HG02763 (cell line): Measurements from ENCODE around the gene TSTD1.
"Not testable (repeated sequence)": the region's sequence is repeated elsewhere in the genome, so short reads cannot be mapped to it uniquely, and the experiment has no call there.

Experiments used
- ATAC-seq: cut with Tn5 transposase; IDR thresholded peaks from one replicate; pipeline ENCODE4 v1.9.1; 2021; ENCODE audit warnings: mild to moderate bottlenecking, moderate library complexity; ENCODE audit not compliant: unreplicated experiment

The TSTD1 gene

DNA sequence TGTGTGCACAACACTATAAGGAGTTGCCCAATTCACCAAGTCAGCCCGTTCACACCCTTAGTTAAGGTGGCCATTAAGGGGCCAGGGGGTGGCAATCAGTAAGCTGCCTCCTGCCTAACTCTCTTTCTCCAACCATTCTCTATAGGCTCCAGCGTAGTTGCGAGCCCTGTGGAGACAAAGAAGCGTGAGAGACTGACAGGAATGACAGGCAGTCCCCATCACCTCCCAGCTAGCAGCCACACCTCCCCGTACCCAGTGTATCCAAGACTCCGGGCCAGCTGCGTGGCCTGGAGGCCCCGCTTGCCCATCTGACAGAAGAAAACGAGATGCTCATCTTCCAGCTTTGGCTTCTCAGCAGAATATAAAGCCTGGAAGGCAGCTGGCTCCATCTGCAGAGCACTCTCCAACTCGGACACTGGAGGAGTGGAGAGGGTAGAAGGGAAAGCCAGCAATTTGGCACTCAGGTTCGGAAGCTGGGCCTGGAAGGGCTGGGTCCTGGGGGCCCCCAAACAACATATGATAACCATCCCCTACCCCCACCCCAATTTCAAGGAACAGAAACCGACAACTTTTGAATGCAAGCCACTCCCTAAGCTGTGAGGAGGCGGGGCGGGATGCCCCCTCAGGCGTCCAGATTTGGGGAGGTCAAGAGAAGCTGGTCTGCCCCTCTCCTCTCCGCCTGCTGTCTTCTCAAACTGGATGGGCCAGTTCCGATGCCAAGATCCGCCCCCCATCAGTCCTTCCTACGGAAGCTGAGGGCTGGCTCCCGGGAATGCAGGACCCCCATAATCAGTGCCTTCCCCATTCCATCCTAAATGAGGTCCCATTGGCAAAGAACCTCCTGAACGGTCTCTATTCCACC lies 872 bp downstream of the TSTD1 start:
- ATAC-seq: no peak

DNA sequence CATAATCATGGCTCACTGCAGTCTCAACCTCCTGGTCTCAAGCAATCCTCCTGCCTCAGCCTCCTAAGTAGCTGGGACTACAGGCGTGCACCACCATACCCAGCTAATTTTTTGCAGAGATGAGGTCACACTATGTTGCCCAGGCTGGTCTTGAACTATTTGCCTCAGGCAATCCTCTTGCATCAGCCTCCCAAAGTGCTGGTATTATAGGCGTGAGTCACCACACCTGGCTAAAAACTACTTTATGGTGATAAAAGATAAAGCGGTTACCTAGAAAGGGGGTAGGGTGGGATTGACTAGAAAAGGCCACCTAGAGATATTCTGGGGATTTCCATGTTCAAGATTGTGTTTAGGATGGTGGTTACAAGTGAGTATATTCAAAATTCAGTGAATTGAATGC lies 5.0 kb downstream of the TSTD1 start:
- ATAC-seq: no peak

DNA sequence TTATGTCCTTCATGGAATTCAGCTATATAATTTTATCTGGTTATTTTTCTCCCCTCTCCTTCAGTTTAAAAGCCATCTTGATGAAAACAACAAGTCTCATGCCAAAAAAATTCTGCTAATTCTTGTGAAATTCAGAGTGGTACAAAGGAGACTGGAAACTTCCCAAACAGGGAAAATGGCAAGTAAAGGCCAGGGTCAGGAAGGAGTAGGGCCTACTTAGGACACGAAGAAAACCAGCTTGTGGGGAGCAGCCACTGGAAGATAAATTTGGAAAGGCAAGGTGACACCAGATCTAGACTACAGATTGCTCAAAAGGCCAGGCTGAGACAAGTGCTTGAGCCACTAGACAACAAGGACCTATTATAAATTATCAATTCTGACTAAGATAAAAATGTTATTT lies 6.4 kb downstream of the TSTD1 start:
- ATAC-seq: no peak

DNA sequence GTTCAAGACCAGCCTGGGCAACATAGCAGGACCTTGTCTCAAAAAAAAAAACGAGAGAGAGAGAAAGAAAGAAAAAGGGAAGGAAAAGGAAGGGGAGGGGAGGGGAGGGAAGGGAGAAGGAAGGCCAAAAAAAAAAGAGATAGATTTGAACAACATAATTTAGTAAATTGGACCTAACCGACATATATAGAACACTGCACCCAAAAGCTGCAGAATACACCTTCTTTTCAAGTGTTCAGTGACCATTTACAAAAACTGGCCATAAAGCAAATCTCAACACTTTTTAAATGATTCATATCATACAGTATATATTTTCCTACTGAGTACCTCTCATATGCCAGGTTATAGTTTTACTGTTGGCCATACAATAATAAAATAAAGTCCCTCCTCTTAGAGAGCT lies 6.9 kb downstream of the TSTD1 start:
- ATAC-seq: no peak

DNA sequence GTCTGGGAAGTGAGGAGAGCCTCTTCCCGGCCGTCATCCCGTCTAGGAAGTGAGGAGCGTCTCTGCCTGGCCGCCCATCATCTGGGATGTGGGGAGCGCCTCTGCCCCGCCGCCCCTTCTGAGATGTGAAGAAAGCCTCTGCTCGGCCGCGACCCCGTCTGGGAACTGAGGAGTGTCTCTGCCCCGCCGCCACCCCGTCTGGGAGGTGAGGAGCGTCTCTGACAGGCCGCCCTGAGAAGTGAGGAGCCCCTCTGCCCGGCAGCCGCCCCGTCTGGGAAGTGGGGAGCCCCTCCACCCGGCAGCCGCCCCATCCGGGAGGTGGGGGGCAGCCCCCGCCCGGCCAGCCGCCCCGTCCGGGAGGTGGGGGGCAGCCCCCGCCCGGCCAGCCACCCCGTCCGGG lies 9.3 kb downstream of the TSTD1 start:
- not testable (repeated sequence) for ATAC-seq

DNA sequence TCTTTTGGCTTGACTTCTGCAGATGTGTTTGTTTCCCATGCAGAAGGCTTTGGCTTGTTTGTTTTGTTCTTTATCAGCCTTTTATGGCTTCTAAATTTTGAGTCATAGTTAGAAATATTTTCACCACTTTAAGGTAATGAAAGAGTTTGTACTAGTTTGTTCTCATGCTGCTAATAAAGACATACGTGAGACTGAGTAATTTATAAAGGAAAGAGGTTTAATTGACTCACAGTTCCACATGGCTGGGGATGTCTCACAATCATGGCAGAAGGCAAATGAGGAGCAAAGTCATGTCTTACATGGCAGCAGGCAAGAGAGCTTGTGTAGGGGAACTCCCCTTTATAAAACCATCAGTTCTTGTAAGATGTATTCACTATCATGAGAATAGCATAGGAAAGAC lies 11.8 kb downstream of the TSTD1 start:
- not testable (repeated sequence) for ATAC-seq

DNA sequence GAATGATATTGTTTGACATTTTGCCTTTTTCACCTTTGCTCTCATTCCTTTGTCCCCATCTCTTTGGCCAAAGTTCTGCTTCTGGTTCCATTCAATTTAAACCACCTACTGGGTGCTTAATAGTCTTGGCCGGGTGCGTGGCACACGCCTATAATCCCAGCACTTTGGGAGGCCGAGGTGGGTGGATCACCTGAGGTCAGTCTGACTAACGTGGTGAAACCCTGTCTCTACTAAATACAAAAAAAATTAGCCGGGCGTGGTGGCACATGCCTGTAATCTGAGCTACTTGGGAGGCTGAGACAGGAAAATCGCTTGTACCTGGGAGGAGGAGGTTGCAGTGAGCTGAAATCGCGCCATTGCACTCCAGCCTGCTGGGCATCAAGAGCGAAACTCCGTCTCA lies 16.3 kb downstream of the TSTD1 start:
- ATAC-seq: not testable (repeated sequence)

DNA sequence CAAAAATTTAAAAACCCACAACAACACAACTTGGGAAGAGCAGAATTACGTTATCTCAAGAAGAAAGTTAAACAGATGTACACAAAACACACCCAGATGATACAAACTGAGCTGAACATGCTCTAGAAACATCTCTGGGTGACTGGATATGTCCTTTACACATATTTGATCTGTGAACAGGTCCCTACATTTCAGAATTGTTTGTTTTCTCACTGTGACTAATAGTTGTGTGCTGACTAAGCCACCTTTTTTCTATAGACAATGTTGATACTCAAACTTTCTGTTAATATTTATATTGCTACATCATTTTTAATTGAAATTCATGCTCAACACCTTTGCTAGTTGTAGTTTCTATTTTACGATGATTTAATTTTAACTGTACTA lies 16.8 kb downstream of the TSTD1 start:
- no peak for ATAC-seq

DNA sequence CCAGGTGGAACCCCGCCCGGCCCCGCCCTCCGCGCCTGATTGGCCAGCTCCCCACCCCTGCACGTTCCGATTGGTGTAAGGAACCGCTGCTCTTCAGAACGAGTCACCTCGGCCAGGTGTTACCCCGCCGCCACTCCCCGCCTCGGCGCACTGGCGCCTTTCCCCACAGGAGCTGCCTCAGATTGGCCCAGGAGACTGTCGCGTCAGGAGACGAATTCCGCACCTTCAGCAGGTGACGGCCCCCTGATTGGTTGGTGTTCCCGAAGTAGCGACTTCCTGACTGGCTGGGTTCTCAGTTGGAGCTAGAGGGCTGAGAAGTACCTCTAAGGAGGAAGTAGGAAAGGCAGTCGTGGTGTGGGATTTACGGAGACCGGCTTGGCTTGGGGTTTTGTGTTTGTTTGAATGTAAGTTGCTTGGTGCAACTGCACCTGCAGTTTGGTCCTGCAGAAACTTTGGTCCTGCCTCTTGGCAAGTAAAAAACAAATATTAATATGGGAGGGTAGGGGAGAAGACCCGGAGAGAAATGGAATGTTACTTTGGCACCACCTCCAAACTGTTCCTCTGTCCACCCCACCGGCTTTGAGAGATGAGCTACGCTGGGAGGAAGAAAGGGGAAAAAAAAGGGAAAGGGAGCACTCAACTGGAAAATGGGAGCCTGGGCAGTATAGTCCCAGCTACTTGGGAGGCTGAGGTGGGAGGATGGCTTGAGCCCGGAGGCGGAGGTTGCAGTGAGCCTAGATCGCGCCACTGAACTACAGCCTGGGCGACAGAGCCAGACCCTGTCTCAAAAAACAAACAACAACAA lies 17.4 kb downstream of the TSTD1 start:
- peak; percentile 85 for ATAC-seq

DNA sequence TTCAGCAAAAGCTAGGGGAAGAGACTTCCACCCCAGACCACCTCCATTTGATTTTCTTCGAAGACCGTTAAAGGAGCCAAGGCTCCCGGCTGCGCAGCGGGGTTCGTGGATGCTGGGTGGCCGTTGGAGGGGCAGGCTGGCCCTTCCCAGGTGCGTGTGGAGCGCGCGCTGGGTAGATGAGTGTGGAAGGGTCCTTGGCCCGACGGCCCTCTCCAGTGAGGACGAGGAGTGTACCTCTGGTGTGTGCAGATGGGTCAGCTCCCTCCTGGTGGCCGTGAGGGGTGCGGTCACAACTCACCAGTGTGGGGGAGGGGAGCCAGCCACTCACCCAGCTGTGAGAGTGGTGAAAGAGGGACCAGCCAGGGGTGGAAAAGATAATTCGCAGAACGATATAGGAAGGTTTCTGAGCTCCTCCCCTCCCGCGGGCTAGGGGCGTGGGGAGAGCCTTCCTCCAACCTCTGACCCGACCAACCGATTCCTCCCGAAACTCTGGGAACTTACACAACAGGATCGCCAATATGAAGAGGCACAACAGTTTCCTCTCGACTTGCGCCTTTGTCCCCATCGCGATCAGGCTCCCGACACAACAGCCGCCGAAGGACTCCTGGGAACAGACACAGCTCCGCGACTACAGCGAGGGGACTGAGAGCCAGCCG lies 18.1 kb downstream of the TSTD1 start, which contains the start of gene F11R:
F11R (minus strand) TSS at position 644 of the 656 bp plus-strand sequence; CDS start at position 565, 79 bp downstream.
- ATAC-seq: peak; percentile 40

DNA sequence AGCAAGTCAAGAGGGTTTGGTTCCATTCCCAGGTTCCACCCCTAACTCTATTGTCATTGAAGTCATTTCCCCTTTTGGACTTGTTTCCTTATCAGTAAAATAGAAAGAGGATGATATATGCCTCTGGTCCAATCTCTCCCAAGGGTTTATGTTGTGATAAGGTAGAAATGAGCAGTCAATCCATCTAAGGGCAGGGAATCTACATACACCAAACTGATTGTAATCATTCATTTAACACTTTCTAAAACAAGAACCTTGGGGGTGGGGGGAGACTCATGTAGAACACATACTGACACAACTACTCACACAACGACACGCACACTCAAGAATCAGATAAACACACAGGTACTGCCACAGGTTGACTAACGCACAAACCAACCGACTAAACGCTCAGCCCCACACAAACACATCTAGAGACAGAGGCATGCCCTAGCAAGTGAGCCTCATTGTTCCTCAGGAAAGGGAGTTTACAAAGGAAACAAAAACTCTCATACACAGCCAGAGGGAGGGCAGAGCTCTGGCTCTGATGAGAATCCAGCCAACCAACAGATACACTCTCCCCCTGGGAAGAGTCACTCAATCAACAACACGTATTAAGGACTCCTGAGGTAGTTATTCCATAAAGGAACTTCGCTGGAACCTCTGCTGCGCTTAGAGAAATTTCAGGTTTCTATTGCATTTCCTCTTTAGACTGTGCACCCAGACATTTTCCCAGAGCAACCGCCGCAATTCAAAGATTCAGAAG lies 18.8 kb downstream of the TSTD1 start:
- peak; percentile 6 for ATAC-seq

DNA sequence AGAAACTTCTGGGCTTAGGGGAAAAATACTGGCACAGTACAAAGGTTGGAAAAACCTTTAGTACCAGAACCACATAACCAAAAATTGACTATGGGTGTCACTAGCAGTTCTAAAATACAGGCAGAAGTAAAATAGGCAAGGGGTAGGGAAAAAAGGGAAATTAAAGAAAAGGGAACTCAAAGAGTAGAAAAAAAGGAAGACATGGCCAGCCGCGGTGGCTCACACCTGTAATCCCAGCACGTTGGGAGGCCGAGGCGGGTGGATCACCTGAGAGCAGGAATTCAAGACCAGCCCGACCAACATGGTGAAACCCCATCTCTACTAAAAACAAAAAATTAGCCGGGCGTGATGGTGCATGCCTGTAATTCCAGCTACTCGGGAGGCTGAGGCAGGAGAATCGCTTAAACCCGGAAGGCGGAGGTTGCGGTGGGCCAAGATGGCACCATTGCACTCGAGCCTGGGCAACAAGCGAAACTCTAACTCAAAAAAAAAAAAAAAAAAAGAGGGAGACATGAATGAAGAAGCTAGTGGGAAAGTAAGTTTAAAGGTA lies 19.6 kb downstream of the TSTD1 start:
- ATAC-seq: not testable (repeated sequence)

DNA sequence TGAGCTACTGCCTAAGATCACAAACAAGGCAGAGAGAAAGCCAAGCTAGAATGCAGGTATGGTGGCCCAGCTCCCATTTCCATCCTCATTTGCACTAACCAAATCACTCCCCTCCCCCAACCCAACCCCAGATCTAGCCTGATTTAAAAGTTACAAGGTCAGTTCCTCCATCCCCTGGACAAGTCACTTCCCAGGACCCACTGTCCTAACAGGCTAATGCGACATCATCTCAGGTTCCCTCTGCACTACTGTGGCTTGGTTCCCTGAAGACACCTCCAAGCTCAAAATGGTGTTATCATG lies 20.2 kb downstream of the TSTD1 start:
- no peak for ATAC-seq

DNA sequence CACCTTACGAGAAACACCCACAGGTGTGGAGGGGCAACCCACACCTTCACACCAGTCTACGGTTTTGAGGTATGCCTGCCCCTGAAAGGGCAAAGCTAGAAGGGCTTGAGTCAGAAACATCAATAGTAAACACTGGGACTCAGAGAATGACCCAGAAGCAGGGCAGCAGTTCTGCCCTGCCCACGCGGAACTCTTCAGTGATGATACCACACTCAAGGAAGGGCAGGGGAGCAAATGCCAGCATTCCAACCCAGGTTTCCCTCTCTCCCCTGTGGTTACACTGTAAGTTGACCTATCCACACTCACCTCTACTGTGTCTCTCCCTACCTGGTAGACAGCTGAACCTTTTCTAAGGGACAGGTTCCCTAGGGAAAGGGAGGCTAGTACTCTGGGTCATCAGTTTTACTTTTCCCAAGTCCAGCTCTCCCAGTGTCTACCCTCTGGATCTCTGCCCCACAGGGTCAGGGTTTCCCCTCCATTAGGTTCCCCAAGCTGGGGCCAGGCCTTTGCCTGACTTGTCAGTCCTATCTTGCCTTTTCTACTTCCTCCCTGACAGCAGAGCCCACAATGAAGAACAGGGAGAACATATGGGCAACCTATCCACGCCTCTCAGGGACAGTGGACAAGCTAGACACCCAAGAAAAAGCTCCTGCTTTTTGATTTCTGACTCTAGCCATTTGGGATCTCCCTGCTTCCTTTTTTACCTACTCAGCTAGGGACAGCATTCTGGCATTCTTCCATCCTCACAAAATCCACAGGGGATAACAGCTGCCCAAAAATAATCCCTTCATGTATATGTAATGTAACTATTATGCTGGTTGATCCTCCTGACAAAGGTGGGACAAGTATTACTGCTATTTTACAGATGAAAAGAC lies 20.8 kb downstream of the TSTD1 start:
- no peak for ATAC-seq

DNA sequence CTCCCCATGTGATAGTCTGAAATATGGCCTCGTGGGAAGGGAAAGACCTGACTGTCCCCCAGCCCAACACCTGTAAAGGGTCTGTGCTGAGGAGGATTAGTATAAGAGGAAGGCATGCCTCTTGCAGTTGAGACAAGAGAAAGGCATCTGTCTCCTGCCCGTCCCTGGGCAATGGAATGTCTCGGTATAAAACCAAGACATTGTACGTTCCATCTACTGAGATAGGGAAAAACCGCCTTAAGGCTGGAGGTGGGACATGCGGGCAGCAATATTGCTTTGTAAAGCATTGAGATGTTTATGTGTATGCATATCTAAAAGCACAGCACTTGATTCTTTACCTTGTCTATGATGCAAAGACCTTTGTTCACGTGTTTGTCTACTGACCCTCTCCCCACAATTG lies 21.6 kb downstream of the TSTD1 start:
- ATAC-seq: not testable (repeated sequence)

DNA sequence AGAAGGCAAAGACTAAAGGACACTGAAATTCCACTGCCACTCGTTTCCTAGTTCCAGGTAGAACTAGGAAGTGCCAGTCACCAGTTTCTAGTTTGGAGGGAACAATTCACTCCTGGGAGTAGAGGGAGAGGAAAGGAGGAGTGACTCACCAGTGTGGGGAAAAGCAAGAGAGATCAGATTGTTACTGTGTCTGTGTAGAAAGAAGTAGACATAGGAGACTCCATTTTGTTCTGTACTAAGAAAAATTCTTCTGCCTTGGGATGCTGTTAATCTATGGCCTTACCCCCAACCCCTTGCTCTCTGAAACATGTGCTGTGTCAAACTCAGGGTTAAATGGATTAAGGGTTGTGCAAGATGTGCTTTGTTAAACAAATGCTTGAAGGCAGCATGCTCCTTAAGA lies 22.1 kb downstream of the TSTD1 start:
- not testable (repeated sequence) for ATAC-seq

DNA sequence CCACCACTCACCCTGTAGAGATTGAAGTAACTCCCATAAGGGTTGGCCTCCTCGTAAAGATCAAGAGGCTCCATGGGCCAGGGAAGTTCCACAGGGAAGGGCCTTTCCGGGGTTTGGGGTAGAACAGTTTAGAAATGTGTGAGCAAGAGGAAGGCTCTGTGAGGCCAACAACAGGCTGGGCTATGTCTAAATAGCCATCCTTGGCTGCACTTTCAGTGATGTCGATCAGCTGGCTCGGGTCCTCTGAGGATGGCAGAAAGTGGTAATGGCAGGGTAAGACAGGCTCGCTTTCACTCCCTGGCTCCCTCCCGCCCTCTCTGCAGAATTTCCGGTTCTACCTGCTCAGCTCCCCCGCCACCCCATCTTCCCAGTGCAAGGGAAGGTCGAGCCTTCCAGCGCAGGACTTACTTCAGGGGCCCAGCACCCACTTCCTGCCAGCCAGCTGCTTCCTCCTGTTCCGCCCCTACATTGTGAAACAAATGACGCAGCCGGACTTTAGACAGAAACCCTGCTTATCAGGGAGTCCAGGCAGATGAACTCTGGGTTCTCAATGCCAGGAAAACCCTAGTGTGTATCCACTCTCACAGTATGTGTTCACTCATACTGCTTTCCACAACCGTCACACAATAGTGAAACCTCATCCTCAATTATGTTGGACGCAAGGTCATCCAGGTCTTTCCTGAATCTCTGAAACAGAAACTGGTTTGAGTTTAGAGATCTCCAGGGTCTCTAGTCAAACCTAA lies 25.1 kb downstream of the TSTD1 start:
- ATAC-seq: peak; percentile 87

DNA sequence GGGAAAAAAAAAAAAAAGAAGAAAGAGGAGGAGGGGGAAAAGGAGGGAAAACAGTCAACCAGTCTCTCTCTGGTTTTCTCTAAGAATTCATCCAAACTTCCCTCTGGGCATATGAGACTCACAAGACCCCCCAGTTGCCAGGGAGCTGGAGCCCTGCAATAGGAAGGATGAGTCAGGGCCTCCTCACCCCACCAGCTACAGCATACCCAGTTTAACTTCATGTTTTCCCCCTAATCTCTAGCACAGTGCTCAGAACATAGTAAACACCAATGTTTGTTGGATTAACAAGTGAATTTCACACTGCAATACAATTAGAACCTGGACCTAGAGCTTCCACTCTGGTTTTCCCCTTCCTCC lies 25.7 kb downstream of the TSTD1 start:
- peak; percentile 17 for ATAC-seq

DNA sequence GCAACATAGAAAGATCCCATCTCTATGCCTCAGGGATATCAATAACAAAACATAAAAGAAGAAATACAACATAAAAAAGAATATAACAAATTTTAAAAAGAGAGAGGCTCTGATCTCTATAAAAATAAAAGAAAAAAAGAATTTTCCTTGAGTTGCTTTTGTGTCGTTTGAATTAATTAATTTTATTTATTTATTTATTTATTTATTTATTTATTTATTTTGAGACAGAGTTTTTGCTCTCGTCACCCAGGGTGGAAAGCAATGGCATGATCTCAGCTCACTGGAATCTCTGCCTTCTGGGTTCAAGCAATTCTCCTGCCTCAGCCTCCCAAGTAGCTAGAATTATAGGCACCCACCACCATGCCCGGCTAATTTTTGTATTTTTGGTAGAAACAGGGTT lies 26.3 kb downstream of the TSTD1 start:
- ATAC-seq: no peak
